A549 (cell line): ENCODE data around the gene UGT1A3. TPM values are rescaled to one million over a fixed set of nuclear protein-coding genes. Genes with fewer than 3 reads are reported as not detected.

ENCODE experiments used
- ATAC-seq, 2 experiments: fragments of 200-7000 bp in 1 of 2; fragments of >200 bp in 1 of 2; cut with Nextera tagmentation in 1 of 2; cut with Tn5 transposase in 1 of 2; 3 replicates each; pipeline versions ENCODE4 v1.8.0 to v1.9.1; 2018 to 2020; ENCODE audit warnings: mild to moderate bottlenecking in 1 of 2, moderate library complexity in 1 of 2
- CTCF ChIA-PET: fragments of 300-600 bp; sonication (Branson Sonifier 250); formaldehyde crosslinking; extraction: SDS; loops from one replicate; lab custom pipeline; 2021; ENCODE audit warnings: antibody characterized with exemption, inconsistent platforms; lab: Yijun Ruan, JAX
- POLR2A ChIA-PET: fragments of 350-600 bp; formaldehyde crosslinking; extraction: SDS; loops from one replicate; lab custom pipeline; 2021; ENCODE audit warnings: antibody characterized with exemption, inconsistent platforms; lab: Yijun Ruan, JAX
- DNase-seq, 2 experiments: peaks; one replicate each; pipeline versions ENCODE4 v3.0.0 to v3.0.0-alpha.2; 2011 to 2016; ENCODE audit warnings: low read depth in 1 of 2, low spot score in 1 of 2
- FAIRE-seq: peaks from 2 replicates; lab custom pipeline; 2011; peaks lifted over from hg19 to GRCh38; lab: Jason Lieb, UNC
- H3K27ac ChIP-seq, 2 experiments: fragments of >200 bp; sonication (Bioruptor Twin); formaldehyde crosslinking; 3 replicates each; pipeline ENCODE4 v1.5.1; 2016 to 2017
- H3K4me1 ChIP-seq: fragments of >200 bp; sonication (Bioruptor Twin); formaldehyde crosslinking; 3 replicates; pipeline ENCODE4 v1.6.1; 2016
- H3K4me2 ChIP-seq: fragments of >200 bp; sonication (Bioruptor Twin); formaldehyde crosslinking; 3 replicates; pipeline ENCODE4 v1.6.1; 2016
- H3K4me3 ChIP-seq: fragments of >200 bp; sonication (Bioruptor Twin); formaldehyde crosslinking; 3 replicates; pipeline ENCODE4 v1.5.1; 2016
- H3K9me3 ChIP-seq: fragments of >200 bp; sonication (Bioruptor Twin); formaldehyde crosslinking; 3 replicates; pipeline ENCODE4 v1.6.1; 2016
- ATOH8 ChIP-seq: fragments of 250-450 bp; sonication (Bioruptor Pico); IDR thresholded peaks from 2 replicates; pipeline ENCODE4 v1.5.0; 2020; ENCODE audit warnings: low read depth, mild to moderate bottlenecking, moderate library complexity
- CHD2 ChIP-seq: fragments of 150-350 bp; IDR thresholded peaks from 2 replicates; pipeline ENCODE4 v1.6.1; 2014; ENCODE audit warnings: low read length; ENCODE audit not compliant: partially characterized antibody
- EHMT2 ChIP-seq: fragments of 200-600 bp; sonication (generic); IDR thresholded peaks from 2 replicates; pipeline ENCODE4 v1.6.1; 2016; ENCODE audit warnings: antibody characterized with exemption, low read depth, mild to moderate bottlenecking, moderate library complexity
- EP300 ChIP-seq, 2 experiments: fragments of >200 bp; sonication (Bioruptor Twin); formaldehyde crosslinking; IDR thresholded peaks; 2 replicates in 1 of 2; 3 replicates in 1 of 2; pipeline ENCODE4 v1.6.1; 2016 to 2017
- HEYL ChIP-seq: fragments of 250-450 bp; sonication (Bioruptor Pico); IDR thresholded peaks from 2 replicates; pipeline ENCODE4 v1.8.0; 2021; ENCODE audit warnings: mild to moderate bottlenecking, moderate library complexity
- HOXB13 ChIP-seq: fragments of 250-450 bp; sonication (Bioruptor Pico); IDR thresholded peaks from 2 replicates; pipeline ENCODE4 v1.5.0; 2020; ENCODE audit warnings: low read depth, mild to moderate bottlenecking, moderate library complexity
- HOXB5 ChIP-seq: fragments of 250-450 bp; sonication (Bioruptor Pico); IDR thresholded peaks from 2 replicates; pipeline ENCODE4 v1.5.0; 2020; ENCODE audit warnings: mild to moderate bottlenecking, moderate library complexity
- JUNB ChIP-seq: fragments of >200 bp; sonication (Bioruptor Twin); formaldehyde crosslinking; IDR thresholded peaks from 2 replicates; pipeline ENCODE4 v1.6.1; 2016
- MYC ChIP-seq: IDR thresholded peaks from 2 replicates; pipeline ENCODE4 v1.6.1; 2012; ENCODE audit warnings: mild to moderate bottlenecking, inconsistent platforms, low read length, improper control_type of control experiment, borderline replicate concordance
- PHF8 ChIP-seq: fragments of 200-600 bp; sonication (generic); IDR thresholded peaks from 2 replicates; pipeline ENCODE4 v1.6.1; 2016; ENCODE audit warnings: low read depth, mild to moderate bottlenecking, antibody characterized with exemption, moderate library complexity, borderline replicate concordance
- RAD21 ChIP-seq, 2 experiments: fragments of >200 bp in 1 of 2; sonication (Bioruptor Twin) in 1 of 2; formaldehyde crosslinking in 1 of 2; IDR thresholded peaks in 1 of 2; conservative IDR thresholded peaks in 1 of 2; 2 replicates in 1 of 2; 3 replicates in 1 of 2; pipeline ENCODE4 v1.6.1; 2012 to 2018; ENCODE audit warnings: inconsistent platforms in 1 of 2
- RARB ChIP-seq: fragments of 250-450 bp; sonication (Bioruptor Pico); IDR thresholded peaks from 2 replicates; pipeline ENCODE4 v1.8.0; 2021; ENCODE audit warnings: mild to moderate bottlenecking, moderate library complexity
- RFX5 ChIP-seq: fragments of 450-650 bp; IDR thresholded peaks from 2 replicates; pipeline ENCODE4 v1.7.1; 2014; ENCODE audit warnings: antibody characterized with exemption, mild to moderate bottlenecking, moderate library complexity
- RNF2 ChIP-seq: fragments of 200-600 bp; sonication (generic); IDR thresholded peaks from 2 replicates; pipeline ENCODE4 v1.6.1; 2016; ENCODE audit warnings: low read depth, mild to moderate bottlenecking, antibody characterized with exemption, moderate library complexity, borderline replicate concordance
- TP53 ChIP-seq: fragments of 250-450 bp; sonication (Bioruptor Pico); IDR thresholded peaks from 2 replicates; pipeline ENCODE4 v1.5.0; 2021; ENCODE audit warnings: mild to moderate bottlenecking, moderate library complexity
- ZFP36 ChIP-seq: fragments of 450-650 bp; IDR thresholded peaks from 2 replicates; pipeline ENCODE4 v1.6.1; 2014; ENCODE audit warnings: borderline replicate concordance; ENCODE audit not compliant: partially characterized antibody
- WGBS: methylation state at CpG from one replicate; pipeline ENCODE4 v1.1.6; 2017; ENCODE audit errors: missing lambda C conversion rate; 5-methylcytosine and 5-hydroxymethylcytosine counted together
- polyA plus RNA-seq, 4 experiments: library from polyadenylated mRNA; depleted of rRNA in 3 of 4; stranded (reverse); fragments of >200 nt; fragmentation: RNase III in 1 of 4; extraction: RNeasy Plus Mini Kit Qiagen cat#74134 plus additional on column Dnase treatment in 1 of 4; gene quantifications; 2 replicates in 3 of 4; 3 replicates in 1 of 4; pipeline ENCODE4 v1.2.3, GENCODE V29; 2011 to 2017
- TF ChIP-seq, protein P1 (sequence below): IDR thresholded peaks from 2 replicates; pipeline ENCODE4 v1.6.1; 2012; ENCODE audit warnings: low read depth, borderline replicate concordance
- TF ChIP-seq, protein P2 (sequence below): fragments of >200 bp; sonication (Bioruptor Twin); formaldehyde crosslinking; IDR thresholded peaks from 3 replicates; pipeline ENCODE4 v1.5.1; 2016

The UGT1A3 gene
- polyA plus RNA-seq, 2 of the 4 experiments (the other 2 are of a cell fraction), result 0.23 to 0.39 TPM

- Histone ChIP-seq H3K4me1 (peaks cover 1% of the 10 kb centered on the region; the same call in 2 of the 3 replicates), H3K4me3 (no peak overlapping the region), H3K27ac (peak overlapping the region in 1 of 2 experiments; percentile 56; a peak in 2 of 6 replicates), H3K9me3 (no peaks in the 10 kb centered on the region), H3K4me2 (no peak overlapping the region)
- no peak for DNase-seq
- ChIA-PET CTCF (no interaction called here), POLR2A (no interaction called here)
- ATAC-seq, result no peak
- TF ChIP-seq RAD21 (conservative IDR thresholded peaks at IDR 0.05 in 1 of 2, IDR thresholded peaks at IDR 0.05 in 1 of 2), result 0 out of 5 replicates have a peak, but pooled peaks of 1 of the 2 experiments have one; percentile 4
- TF ChIP-seq PHF8, result no peak
- FAIRE-seq, result no peak
- WGBS, result 84% methylated on average over 9 of the region's 12 CpGs
These were observed 78.5 kb downstream of the UGT1A3 start for GRCh38 chr2:233807215-233807865.

DNA sequence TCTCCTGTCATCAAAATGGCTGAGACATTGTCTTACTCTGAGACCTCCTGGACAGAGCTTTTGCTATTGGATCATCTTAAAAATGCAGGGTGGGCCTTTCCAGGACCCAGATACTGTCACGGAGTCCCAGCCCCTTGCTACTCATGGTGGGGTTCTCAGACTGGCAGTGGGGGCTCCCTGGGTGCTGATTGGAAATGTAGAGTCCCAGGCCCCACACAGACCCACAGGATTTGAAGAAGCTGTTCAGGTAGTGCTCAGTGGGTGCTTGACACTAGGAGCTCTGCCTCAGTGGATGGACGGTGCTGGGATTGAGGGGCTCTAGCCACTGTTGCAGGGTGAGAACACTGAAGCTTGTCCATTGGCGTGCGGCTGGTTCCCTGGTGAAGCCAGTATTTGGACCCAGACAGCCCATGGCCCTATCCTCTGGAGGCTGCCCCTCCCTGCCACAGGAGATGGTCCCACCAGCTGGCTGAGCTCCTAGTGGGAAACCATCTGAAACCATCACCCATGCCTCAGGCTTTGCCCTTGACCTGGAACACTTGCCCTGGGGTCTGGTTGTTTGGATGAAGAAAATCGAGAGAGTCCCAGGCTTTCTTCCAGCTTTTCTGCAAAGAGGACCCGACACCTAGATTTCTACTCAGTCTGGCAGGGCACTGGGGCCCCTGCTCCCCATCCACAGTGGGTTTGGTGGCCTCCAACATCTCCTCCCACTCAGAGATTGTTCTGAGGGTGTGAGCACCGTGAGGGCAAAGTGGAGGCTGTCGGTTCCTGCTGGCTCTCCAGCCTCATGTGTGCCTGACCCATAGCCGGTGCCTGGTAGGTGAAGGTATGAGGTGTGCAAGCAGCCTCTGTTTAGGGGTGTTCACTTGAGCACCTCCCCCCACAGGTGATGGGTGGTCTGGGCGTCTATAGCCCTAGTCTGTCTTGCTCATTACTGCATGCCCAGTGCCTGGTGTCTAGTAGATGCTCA is 79.4 kb downstream of the UGT1A3 start:
- CTCF ChIA-PET, result interaction anchor here (0.8 kb wide), 1 partner anchor 13 kb away, joined by 3 read pairs; no protein-coding TSS in a partner anchor
- Histone ChIP-seq H3K4me3 (no peak overlapping the region), H3K4me1 (peaks cover 3% of the 10 kb centered on the region; the same call in 2 of the 3 replicates), H3K4me2 (no peak overlapping the region), H3K27ac (peak overlapping the region in 1 of 2 experiments; percentile 56; a peak in 2 of 6 replicates), H3K9me3 (no peaks in the 10 kb centered on the region)
- 80% methylated on average over 10 of the region's 10 CpGs for WGBS
- FAIRE-seq (no peak), ATAC-seq (no peak), DNase-seq (no peak)
- POLR2A ChIA-PET, result no interaction called here
- TF ChIP-seq EHMT2 (no peak), EP300 (IDR thresholded peaks at IDR 0.05) (no peak), TP53 (CRISPR knock-in tag) (no peak), ZFP36 (no peak), RFX5 (no peak), HOXB5 (no peak), JUNB (no peak), CHD2 (no peak), HOXB13 (CRISPR knock-in tag) (no peak), MYC (no peak), RARB (CRISPR knock-in tag) (no peak), ATOH8 (CRISPR knock-in tag) (no peak), RNF2 (no peak), HEYL (CRISPR knock-in tag) (no peak)
- TF ChIP-seq, protein P1, sequence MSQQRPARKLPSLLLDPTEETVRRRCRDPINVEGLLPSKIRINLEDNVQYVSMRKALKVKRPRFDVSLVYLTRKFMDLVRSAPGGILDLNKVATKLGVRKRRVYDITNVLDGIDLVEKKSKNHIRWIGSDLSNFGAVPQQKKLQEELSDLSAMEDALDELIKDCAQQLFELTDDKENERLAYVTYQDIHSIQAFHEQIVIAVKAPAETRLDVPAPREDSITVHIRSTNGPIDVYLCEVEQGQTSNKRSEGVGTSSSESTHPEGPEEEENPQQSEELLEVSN, result no peak
- TF ChIP-seq, protein P2, sequence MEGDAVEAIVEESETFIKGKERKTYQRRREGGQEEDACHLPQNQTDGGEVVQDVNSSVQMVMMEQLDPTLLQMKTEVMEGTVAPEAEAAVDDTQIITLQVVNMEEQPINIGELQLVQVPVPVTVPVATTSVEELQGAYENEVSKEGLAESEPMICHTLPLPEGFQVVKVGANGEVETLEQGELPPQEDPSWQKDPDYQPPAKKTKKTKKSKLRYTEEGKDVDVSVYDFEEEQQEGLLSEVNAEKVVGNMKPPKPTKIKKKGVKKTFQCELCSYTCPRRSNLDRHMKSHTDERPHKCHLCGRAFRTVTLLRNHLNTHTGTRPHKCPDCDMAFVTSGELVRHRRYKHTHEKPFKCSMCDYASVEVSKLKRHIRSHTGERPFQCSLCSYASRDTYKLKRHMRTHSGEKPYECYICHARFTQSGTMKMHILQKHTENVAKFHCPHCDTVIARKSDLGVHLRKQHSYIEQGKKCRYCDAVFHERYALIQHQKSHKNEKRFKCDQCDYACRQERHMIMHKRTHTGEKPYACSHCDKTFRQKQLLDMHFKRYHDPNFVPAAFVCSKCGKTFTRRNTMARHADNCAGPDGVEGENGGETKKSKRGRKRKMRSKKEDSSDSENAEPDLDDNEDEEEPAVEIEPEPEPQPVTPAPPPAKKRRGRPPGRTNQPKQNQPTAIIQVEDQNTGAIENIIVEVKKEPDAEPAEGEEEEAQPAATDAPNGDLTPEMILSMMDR, result no peak
